OCI-LY1 (cell line): Measurements from ENCODE around the gene MIER1.
A peak's percentile ranks its signal among the peaks of the same experiment; 100 is the strongest.
"Not testable (repeated sequence)": the region's sequence is repeated elsewhere in the genome, so short reads cannot be mapped to it uniquely, and the experiment has no call there.

ENCODE experiments used
- H2AFZ ChIP-seq: fragments of 200-600 bp; sonication (generic), shearing (Covaris generic); 2 replicates; pipeline ENCODE4 v1.6.0; 2014; ENCODE audit warnings: antibody characterized with exemption, mild to moderate bottlenecking, low read length
- H3F3A ChIP-seq: fragments of 200-600 bp; sonication (generic), shearing (Covaris generic); 2 replicates; pipeline ENCODE4 v1.6.0; 2014; ENCODE audit warnings: mild to moderate bottlenecking, antibody characterized with exemption, low read length, moderate library complexity; ENCODE audit not compliant: insufficient read depth
- H3K27ac ChIP-seq: fragments of 200-600 bp; sonication (generic); 2 replicates; pipeline ENCODE4 v1.5.1; 2014; ENCODE audit warnings: low read length, mixed run types, mild to moderate bottlenecking, low read depth; ENCODE audit not compliant: poor library complexity, severe bottlenecking
- H3K27me3 ChIP-seq: fragments of 200-600 bp; sonication (generic); 2 replicates; pipeline ENCODE4 v1.6.0; 2014; ENCODE audit warnings: antibody characterized with exemption, mild to moderate bottlenecking, low read length, moderate library complexity; ENCODE audit not compliant: insufficient read depth
- H3K36me3 ChIP-seq: fragments of 200-600 bp; sonication (generic); 2 replicates; pipeline ENCODE4 v1.6.1; 2014; ENCODE audit warnings: mild to moderate bottlenecking, antibody characterized with exemption, low read length, moderate library complexity, mixed read lengths; ENCODE audit not compliant: insufficient read depth
- H3K4me1 ChIP-seq: fragments of 200-600 bp; sonication (generic); 2 replicates; pipeline ENCODE4 v1.5.1; 2014; ENCODE audit warnings: mild to moderate bottlenecking, low read length, moderate library complexity; ENCODE audit not compliant: insufficient read depth, severe bottlenecking
- H3K4me2 ChIP-seq: fragments of 200-600 bp; sonication (generic), shearing (Covaris generic); 2 replicates; pipeline ENCODE4 v1.6.1; 2014; ENCODE audit warnings: low read length
- H3K4me3 ChIP-seq: fragments of 200-600 bp; sonication (generic); 2 replicates; pipeline ENCODE4 v1.5.1; 2014; ENCODE audit warnings: low read length, low read depth, mild to moderate bottlenecking, mixed read lengths; ENCODE audit not compliant: poor library complexity, severe bottlenecking
- H3K79me2 ChIP-seq: fragments of 200-600 bp; shearing (Covaris generic); 2 replicates; pipeline ENCODE4 v1.6.1; 2016; ENCODE audit warnings: mixed run types, low read length, mixed read lengths; ENCODE audit not compliant: insufficient read depth
- H3K9ac ChIP-seq: fragments of 200-600 bp; sonication (generic), shearing (Covaris generic); 2 replicates; pipeline ENCODE4 v1.6.1; 2014; ENCODE audit warnings: mild to moderate bottlenecking, low read length, mixed read lengths
- H3K9me2 ChIP-seq: fragments of 200-600 bp; sonication (generic), shearing (Covaris generic); 2 replicates; pipeline ENCODE4 v1.6.1; 2014; ENCODE audit warnings: low read depth, mild to moderate bottlenecking, low read length, mixed read lengths
- H3K9me3 ChIP-seq: fragments of 200-600 bp; shearing (Covaris generic); 2 replicates; pipeline ENCODE4 v1.6.1; 2014; ENCODE audit warnings: low read length, mixed read lengths
- H4K20me1 ChIP-seq: fragments of 200-600 bp; sonication (generic), shearing (Covaris generic); 2 replicates; pipeline ENCODE4 v1.6.0; 2016; ENCODE audit warnings: mild to moderate bottlenecking, low read length; ENCODE audit not compliant: insufficient read depth
- CTCF ChIP-seq: fragments of 200-600 bp; sonication (generic), shearing (Covaris generic); IDR thresholded peaks from 2 replicates; pipeline ENCODE4 v1.5.1; 2017; ENCODE audit warnings: mild to moderate bottlenecking, antibody characterized with exemption, low read length, moderate library complexity, mixed read lengths
- EZH2 ChIP-seq: fragments of 200-600 bp; sonication (generic), shearing (Covaris generic); IDR thresholded peaks from 2 replicates; pipeline ENCODE4 v1.8.0; 2017; ENCODE audit warnings: borderline replicate concordance, mixed run types, mild to moderate bottlenecking, antibody characterized with exemption, low read length, moderate library complexity, mixed read lengths

Gene MIER1

GRCh38 chr1:66978201-66978600 is 53.4 kb downstream of the MIER1 start:
- H3F3A ChIP-seq = no peaks in the 10 kb centered on the region
- H3K27ac ChIP-seq = no peak overlapping the region
- H3K9me2 ChIP-seq = no peaks in the 10 kb centered on the region
- no peaks in the 10 kb centered on the region for H3K79me2 ChIP-seq
- H3K4me1 ChIP-seq = peaks cover 12% of the 10 kb centered on the region
- H3K9ac ChIP-seq = no peak overlapping the region
- no peaks in the 10 kb centered on the region for H3K9me3 ChIP-seq
- peaks cover 88% of the 10 kb centered on the region for H3K36me3 ChIP-seq
- no peak overlapping the region for H3K4me2 ChIP-seq
- no peak overlapping the region for H2AFZ ChIP-seq
- H4K20me1 ChIP-seq = no peaks in the 10 kb centered on the region
- no peaks in the 10 kb centered on the region for H3K27me3 ChIP-seq
- no peak overlapping the region for H3K4me3 ChIP-seq
- no peak for TF ChIP-seq EZH2
- TF ChIP-seq CTCF = no peak

GRCh38 chr1:66979621-66980020 is 54.8 kb downstream of the MIER1 start:
- not testable (repeated sequence) for H3K4me2 ChIP-seq, H3K9me2 ChIP-seq, H4K20me1 ChIP-seq, H3K9me3 ChIP-seq, H3K27me3 ChIP-seq, H3K9ac ChIP-seq, H3K79me2 ChIP-seq, H2AFZ ChIP-seq, H3F3A ChIP-seq, H3K4me3 ChIP-seq, H3K27ac ChIP-seq
- Histone ChIP-seq H3K4me1 (peaks cover 18% of the 10 kb centered on the region), H3K36me3 (peaks cover 90% of the 10 kb centered on the region)

- H3K36me3 ChIP-seq = peaks cover 90% of the 10 kb centered on the region
- H4K20me1 ChIP-seq = no peaks in the 10 kb centered on the region
- no peaks in the 10 kb centered on the region for H3K9me2 ChIP-seq
- TF ChIP-seq CTCF (no peak), EZH2 (no peak)
- peak overlapping the region; percentile 33 for H3K27ac ChIP-seq
- peaks cover 20% of the 10 kb centered on the region for H3K4me1 ChIP-seq
- peak overlapping the region; percentile 7 for H3K4me3 ChIP-seq
- H2AFZ ChIP-seq = no peak overlapping the region
- H3K9me3 ChIP-seq = no peaks in the 10 kb centered on the region
- H3K9ac ChIP-seq = no peak overlapping the region
- no peaks in the 10 kb centered on the region for H3F3A ChIP-seq
- no peaks in the 10 kb centered on the region for H3K27me3 ChIP-seq
- no peaks in the 10 kb centered on the region for H3K79me2 ChIP-seq
- 0 out of 2 replicates have a peak overlapping the region, but pooled peaks have one; percentile 50 for H3K4me2 ChIP-seq
Observed at GRCh38 chr1:66980745-66981367, 56.1 kb downstream of the MIER1 start.

GRCh38 chr1:66981679-66982078 is 56.9 kb downstream of the MIER1 start:
- Histone ChIP-seq H3F3A (no peaks in the 10 kb centered on the region), H3K4me2 (peak overlapping the region; percentile 50), H3K9me3 (no peaks in the 10 kb centered on the region), H3K4me1 (peaks cover 20% of the 10 kb centered on the region), H3K36me3 (peaks cover 90% of the 10 kb centered on the region), H3K79me2 (no peaks in the 10 kb centered on the region), H3K9ac (no peak overlapping the region), H3K27me3 (no peaks in the 10 kb centered on the region), H3K4me3 (peak overlapping the region; percentile 7), H3K27ac (peak overlapping the region; percentile 33), H4K20me1 (no peaks in the 10 kb centered on the region), H3K9me2 (no peaks in the 10 kb centered on the region), H2AFZ (no peak overlapping the region)
- TF ChIP-seq EZH2 = no peak
